Esophagus mucosa (tissue), 1 donor: ENCODE results near the gene TIMMDC1. TPM values are rescaled to one million over a fixed set of nuclear protein-coding genes. Genes with fewer than 3 reads are reported as not detected.

Experiments
- ATAC-seq: fragments of 200-7000 bp; cut with Tn5 transposase; one replicate; pipeline ENCODE4 v1.9.1; 2020
- total RNA-seq: library from RNA; stranded (reverse); gene quantifications from one replicate; pipeline ENCODE4 v1.2.4, GENCODE V29; 2023
- donor health status: DM: yes; HTN: yes; CAD: no.

The TIMMDC1 gene
- 90.3 TPM for total RNA-seq

DNA sequence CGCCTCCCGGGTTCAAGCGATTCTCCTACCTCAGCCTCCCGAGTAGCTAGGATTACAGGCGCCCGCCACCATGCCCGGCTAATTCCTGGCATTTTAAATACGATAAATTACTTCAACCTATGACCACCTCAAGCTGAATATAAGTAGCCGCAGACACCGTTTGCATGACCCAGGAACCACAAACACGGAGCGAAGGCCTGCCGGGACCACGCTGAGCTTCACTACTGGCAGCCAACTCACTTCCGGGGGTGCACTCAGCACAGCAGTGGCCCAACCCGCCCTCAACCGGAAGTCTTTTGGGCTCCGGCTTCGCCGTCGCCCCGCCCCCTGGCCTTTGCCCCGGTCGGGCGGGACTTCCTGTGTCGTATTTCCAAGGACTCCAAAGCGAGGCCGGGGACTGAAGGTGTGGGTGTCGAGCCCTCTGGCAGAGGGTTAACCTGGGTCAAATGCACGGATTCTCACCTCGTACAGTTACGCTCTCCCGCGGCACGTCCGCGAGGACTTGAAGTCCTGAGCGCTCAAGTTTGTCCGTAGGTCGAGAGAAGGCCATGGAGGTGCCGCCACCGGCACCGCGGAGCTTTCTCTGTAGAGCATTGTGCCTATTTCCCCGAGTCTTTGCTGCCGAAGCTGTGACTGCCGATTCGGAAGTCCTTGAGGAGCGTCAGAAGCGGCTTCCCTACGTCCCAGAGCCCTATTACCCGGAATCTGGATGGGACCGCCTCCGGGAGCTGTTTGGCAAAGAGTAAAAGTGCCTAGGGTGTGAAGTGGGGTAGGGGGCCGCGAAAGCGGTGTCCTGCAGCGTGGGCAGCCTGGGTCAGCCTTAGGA lies at the start of gene TIMMDC1:
TSS of gene TIMMDC1 (plus strand) at position 362 of the 826 bp plus-strand sequence. CDS start at position 549, 187 bp downstream.
- peak; percentile 100 for ATAC-seq

DNA sequence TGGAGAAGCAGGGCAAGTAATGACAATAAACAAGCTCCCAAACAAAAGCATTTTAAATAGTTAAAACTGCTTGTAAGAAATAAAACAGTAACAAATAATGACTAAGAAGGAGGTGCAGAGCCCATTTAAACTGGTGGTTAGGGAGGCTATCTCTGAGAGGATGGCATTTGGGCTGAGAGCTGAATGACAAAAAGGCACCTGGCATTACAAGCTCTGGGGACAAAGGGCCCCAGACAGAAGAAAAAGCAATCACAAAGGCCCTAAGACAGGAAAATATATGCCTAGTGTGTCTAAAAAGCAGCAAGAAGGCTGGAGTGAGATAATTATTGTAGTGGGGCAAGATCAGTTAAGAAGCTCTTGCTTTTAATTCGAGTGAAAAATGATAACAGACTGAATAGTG lies 44.5 kb upstream of the TIMMDC1 start:
- ATAC-seq = no peak

- no peak for ATAC-seq
Measured at GRCh38 chr3:119456469-119456868, 41.9 kb upstream of the TIMMDC1 start.

GRCh38 chr3:119457246-119457645 lies 41.1 kb upstream of the TIMMDC1 start:
- ATAC-seq = no peak

GRCh38 chr3:119463171-119464169 lies 34.9 kb upstream of the TIMMDC1 start, which contains the start of gene TMEM39A:
TMEM39A (minus strand) TSS chr3:119463615; CDS start chr3:119462074, 1,541 bp downstream.
- peak; percentile 99 for ATAC-seq

DNA sequence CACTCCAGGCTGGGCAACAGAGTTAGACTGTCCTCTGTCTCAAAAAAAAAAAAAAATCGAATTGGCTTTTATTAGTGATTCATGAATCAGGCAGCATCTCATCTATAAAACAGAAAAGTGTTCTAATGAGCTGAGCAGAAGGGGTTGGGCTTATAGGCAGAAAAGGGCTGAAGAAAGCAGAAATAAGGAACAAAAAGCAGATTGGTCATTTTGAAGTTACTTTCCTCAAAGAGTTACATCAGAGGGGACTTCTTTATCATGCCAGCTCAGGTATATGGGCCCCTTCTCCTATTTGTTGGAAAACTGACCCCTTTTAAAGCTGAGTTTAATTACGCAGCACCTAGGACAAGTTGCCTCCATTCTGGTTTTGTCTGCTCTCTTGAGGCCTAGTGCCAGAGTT lies 30.3 kb upstream of the TIMMDC1 start:
- no peak for ATAC-seq

DNA sequence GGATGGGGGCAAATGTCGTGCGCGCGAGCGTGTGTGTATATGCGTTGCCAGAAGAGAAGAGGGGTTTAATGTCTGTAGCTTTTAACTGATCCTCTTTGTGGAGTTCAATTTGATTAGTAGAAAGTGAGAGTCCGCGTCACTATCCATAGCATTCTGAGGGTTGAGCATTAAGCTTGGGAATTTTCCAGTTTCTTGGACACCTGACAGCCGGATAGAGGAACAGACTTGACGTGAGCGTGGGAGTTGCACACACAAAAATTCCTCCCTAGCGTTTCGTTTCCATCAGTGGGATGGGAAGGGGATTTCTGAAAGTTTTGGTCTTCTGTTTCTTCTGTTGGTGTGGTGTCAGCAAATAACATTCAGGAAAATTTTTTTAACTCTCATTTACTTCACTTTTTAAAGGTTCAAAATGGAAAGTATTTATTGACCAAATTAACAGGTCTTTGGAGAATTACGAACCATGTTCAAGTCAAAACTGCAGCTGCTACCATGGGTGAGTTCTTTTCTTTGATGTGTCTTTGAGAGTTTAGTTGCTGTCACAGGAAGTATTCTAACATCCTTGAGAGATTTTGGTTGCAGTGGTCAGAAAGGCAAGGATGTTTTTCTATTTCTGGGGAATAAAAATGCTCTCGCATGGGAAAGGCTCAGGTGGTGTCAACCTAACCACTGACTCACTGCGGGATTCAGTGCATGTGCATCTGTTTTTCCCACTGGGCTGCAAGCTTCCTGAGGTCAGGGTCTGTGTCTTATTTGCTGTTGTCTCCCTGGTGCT lies 28.7 kb upstream of the TIMMDC1 start:
- ATAC-seq = no peak

- no peak for ATAC-seq
Measured at GRCh38 chr3:119470866-119471265, 27.5 kb upstream of the TIMMDC1 start.

GRCh38 chr3:119481079-119481478 lies 17.3 kb upstream of the TIMMDC1 start:
- ATAC-seq = peak; percentile 91

DNA sequence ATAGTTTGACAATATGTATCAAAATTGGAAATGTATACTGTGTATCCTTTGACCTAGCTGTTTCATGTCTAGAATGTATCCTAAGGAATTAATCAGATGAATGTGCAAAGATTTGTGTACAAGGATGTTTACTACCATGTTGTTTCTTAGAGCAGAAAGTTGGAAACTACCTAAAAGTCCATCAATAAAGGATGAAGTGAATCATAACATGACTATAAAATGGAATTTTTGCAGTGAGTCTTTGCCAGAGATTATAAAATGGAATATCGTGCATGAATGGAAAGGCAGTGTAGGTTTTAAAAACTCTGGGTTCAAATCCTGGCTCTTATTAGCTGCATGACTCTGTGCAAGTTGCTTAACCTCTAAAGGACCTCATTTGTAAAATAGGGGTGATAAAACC lies 15.2 kb upstream of the TIMMDC1 start:
- no peak for ATAC-seq

DNA sequence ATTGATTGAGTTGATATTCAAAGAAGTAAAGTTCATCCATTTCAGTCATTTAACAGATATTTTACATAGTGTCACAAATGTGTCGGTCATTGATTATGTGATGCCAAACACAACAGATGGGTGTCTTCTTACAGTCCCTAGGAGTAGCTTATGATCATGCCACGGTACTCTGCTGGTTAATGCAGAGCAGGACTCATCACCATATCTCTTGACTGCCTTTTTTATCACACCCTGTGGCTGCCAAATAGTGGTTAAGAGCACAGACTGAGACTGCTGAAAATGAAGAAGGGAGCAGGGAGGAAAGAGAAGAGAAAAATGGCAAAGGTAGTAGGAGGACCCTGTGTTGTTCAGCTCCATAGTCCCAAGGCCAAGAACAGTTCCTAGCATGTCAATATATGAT lies 12.8 kb upstream of the TIMMDC1 start:
- ATAC-seq = no peak

DNA sequence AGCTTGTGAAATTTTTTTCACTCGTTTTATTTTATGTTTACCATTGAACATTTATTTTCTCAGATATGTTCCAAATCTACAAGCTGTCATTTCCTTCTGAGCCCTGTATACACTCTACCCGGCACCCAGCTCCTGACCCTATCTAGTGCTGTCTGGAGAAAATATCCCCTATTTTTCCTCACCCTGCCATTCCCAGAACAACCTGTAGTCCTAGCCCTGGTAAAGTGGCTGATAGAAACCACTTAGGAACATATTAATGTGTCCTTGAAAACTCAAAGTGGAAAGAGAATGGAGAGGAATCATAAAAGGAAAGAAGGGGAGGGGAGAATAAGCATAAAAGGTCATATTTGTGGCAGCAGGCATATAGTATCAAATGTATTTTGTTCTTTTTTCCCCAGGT lies 8.2 kb upstream of the TIMMDC1 start:
- no peak for ATAC-seq

- no peak for ATAC-seq
Measured at GRCh38 chr3:119492128-119492527, 6.2 kb upstream of the TIMMDC1 start.

GRCh38 chr3:119492810-119493209 lies 5.5 kb upstream of the TIMMDC1 start:
- no peak for ATAC-seq

- no peak for ATAC-seq
Measured at GRCh38 chr3:119494597-119494996, 3.8 kb upstream of the TIMMDC1 start.

- ATAC-seq = peak; percentile 51
Measured at GRCh38 chr3:119497820-119498185, 544 bp upstream of the TIMMDC1 start.

- no peak for ATAC-seq
Measured at GRCh38 chr3:119500265-119500664, 1.9 kb downstream of the TIMMDC1 start.

DNA sequence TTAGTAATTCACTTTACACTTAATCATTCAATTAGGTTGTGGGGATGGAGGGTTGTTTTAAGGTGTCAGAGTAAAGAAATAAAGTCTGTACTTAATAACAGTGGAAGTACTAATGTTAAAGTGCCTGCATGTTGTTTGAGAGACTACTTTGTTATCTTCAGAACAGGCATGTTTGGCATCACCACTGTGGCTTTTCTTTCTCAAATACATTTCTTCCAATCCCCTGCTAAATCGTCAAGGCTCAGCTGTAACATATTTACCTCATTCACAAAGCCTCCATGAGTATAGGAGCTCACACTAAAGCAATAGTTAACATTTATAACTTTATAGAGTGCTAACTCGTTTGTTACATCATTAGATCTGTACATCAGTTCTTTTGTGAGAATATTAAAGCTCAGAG lies 2.6 kb downstream of the TIMMDC1 start:
- no peak for ATAC-seq

- ATAC-seq = no peak
Measured at GRCh38 chr3:119506631-119507030, 8.3 kb downstream of the TIMMDC1 start.

DNA sequence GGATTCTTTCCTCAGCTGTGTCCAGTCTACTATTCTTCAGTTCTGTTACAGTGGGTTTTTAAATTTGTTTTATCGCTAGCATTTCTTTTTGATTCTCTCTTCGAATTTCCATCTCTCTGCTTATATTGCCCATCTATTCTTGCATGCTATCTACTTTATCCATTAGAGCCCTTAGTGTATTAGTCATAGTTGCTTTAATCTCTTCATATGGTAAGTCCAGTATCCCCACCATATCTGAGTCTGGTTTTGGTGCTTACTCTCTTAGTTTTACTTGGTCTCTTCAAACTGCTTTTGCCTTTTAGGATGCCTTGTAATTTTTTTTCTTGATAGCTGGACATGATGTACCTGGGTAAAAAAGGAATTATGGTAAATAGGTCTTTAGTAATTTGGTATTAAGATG lies 9.1 kb downstream of the TIMMDC1 start:
- no peak for ATAC-seq

DNA sequence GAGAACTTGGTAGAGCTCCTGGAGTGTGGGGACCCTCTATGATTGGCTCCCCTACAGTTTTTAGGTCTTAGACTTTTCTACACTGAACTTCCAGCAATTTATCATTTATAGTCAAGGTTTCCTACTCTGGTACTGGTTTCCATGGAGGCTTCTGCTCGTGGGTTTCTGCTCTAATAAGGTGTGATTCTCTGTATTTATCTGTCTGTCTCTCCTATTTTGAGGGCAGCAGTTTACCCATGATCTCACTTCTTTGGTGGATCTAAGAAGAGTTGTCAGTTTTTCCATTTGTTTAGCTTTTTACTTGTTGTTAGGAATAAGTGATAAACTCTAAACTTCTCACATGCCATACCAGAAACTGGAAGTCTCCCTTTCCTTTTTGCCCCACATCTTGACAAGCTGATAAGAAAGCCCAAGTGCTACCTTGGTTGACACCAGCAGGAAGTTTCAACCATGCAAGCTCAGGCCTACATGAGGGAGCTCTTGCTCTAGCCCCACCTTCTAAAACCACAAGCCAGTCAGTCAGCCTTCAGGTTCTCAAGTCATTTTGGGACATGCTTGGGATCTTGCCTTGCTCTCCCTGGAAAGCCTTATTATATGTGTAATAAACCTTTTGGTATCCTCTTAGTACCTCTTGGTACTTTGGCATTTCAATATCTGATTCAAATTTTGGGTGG lies 10.0 kb downstream of the TIMMDC1 start:
- no peak for ATAC-seq

GRCh38 chr3:119510690-119511089 lies 12.3 kb downstream of the TIMMDC1 start:
- no peak for ATAC-seq
